Peyer's patch (tissue), 4 donors: ENCODE data around the gene YTHDF1. TPM values are rescaled to one million over a fixed set of nuclear protein-coding genes. Genes with fewer than 3 reads are reported as not detected.

Experiments used
- DNase-seq, 3 donors: peaks; one replicate each; pipeline ENCODE4 v3.0.0-alpha.2; 2017 to 2019
- H3K27ac ChIP-seq, 4 donors: fragments of 200-600 bp; sonication (generic); one replicate each; pipeline ENCODE4 v1.5.1; 2016 to 2019
- H3K27me3 ChIP-seq, 2 donors: fragments of 200-600 bp; sonication (generic); one replicate each; pipeline ENCODE4 v1.5.1; 2019
- H3K36me3 ChIP-seq, 3 donors: fragments of 200-600 bp; sonication (generic); one replicate each; pipeline ENCODE4 v1.5.1; 2016 to 2019
- H3K4me1 ChIP-seq, 4 donors: fragments of 200-600 bp; sonication (generic); one replicate each; pipeline ENCODE4 v1.5.1; 2016 to 2019
- H3K4me3 ChIP-seq, 4 donors: fragments of 200-600 bp; sonication (generic); 1 replicate in 3 of 4; 2 replicates in 1 of 4; pipeline ENCODE4 v1.5.1; 2016 to 2019; ENCODE audit warnings: mild to moderate bottlenecking in 1 of 4
- H3K9me3 ChIP-seq, 4 donors: fragments of 200-600 bp; sonication (generic); one replicate each; pipeline ENCODE4 v1.5.1; 2016 to 2019; ENCODE audit warnings: mild to moderate bottlenecking in 1 of 4
- POLR2A ChIP-seq, 2 donors: fragments of 450-650 bp; IDR thresholded peaks; one replicate each; pipeline ENCODE4 v1.5.1; 2017; ENCODE audit warnings: antibody characterized with exemption in 2 of 2, mild to moderate bottlenecking in 2 of 2, moderate library complexity in 2 of 2
- total RNA-seq, 4 donors: library from RNA; depleted of rRNA; stranded (reverse); fragments of >200 nt; gene quantifications; one replicate each; pipeline ENCODE4 v1.1.0, GENCODE V29; 2016
- TF ChIP-seq, protein P1 (sequence below), 6 experiments: fragments of 450-650 bp in 4 of 6; fragments of 200-600 bp in 2 of 6; sonication (generic) in 1 of 6; IDR thresholded peaks; one replicate each; pipeline ENCODE4 v1.5.1; 2017 to 2019; ENCODE audit warnings: antibody characterized with exemption in 6 of 6, mild to moderate bottlenecking in 3 of 6, moderate library complexity in 1 of 6

The YTHDF1 gene
- total RNA-seq, 4 donors from 2014 or later, result 25.7 to 30.5 (median 28.3) TPM

- Histone ChIP-seq H3K4me1 (peaks cover 0 to 38% (median 15%) of the 10 kb centered on the region in 4 donors), H3K9me3 (no peaks in the 10 kb centered on the region), H3K27ac (peak overlapping the region; percentile 71 to 89 (median 84)), H3K4me3 (peak overlapping the region; percentile 92 to 100 (median 98)), H3K36me3 (peaks cover 0 to 23% (median 0%) of the 10 kb centered on the region in 3 donors), H3K27me3 (no peaks in the 10 kb centered on the region)
- no peak for DNase-seq
- TF ChIP-seq, protein P1, sequence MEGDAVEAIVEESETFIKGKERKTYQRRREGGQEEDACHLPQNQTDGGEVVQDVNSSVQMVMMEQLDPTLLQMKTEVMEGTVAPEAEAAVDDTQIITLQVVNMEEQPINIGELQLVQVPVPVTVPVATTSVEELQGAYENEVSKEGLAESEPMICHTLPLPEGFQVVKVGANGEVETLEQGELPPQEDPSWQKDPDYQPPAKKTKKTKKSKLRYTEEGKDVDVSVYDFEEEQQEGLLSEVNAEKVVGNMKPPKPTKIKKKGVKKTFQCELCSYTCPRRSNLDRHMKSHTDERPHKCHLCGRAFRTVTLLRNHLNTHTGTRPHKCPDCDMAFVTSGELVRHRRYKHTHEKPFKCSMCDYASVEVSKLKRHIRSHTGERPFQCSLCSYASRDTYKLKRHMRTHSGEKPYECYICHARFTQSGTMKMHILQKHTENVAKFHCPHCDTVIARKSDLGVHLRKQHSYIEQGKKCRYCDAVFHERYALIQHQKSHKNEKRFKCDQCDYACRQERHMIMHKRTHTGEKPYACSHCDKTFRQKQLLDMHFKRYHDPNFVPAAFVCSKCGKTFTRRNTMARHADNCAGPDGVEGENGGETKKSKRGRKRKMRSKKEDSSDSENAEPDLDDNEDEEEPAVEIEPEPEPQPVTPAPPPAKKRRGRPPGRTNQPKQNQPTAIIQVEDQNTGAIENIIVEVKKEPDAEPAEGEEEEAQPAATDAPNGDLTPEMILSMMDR (IDR thresholded peaks at IDR 0.05), result no peak
- no peak for TF ChIP-seq POLR2A (IDR thresholded peaks at IDR 0.05)
Measured at GRCh38 chr20:63216849-63217471, 1.0 kb upstream of the YTHDF1 start.

DNA sequence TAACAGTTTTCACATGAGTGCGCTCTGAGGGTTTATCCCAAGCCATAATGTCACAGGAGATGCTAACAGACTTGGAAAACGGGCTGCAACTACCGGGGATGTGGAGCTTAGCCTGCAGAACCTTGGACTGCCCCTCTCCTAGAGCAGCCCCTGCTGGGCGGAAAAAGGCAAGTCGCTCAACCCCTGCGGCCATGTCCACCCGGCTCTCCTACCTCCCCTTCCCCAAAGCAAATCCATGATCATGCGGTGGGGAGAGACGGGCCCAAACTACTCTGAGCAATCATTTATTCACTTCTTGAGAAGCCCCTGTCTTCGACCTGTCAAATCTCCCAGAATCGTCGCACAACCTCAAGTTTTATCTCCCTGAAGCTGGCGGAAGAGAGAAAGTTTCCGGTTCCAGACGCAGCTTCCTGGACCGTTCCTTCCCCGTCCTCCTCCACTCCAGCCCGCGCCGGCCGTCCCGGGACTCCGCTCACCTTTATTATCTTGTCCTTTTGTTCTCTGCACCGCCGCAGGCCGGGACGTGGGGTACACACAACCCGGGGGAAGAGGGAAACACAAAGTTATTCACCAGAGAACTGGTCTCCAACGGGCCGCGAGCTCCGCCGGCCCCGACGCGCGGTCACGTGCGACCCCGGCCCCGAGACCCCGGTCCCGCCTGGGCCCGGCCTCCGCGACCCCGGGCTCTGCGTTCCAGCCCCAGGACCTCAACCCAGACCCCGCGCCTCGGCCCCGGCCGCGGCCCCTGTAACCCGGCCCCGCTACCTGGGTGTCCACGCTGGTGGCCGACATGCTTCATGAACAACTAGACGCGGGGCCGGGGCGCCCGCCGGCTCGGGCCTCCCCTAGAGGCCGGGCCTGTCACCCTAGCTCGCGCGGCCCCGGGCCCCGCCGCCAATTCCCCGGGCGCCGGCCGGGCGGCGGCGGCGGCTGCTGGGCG, 560 bp downstream of the YTHDF1 start:
- H3K27me3 ChIP-seq, result no peaks in the 10 kb centered on the region
- peaks cover 0 to 37% (median 0%) of the 10 kb centered on the region in 3 donors for H3K36me3 ChIP-seq
- no peaks in the 10 kb centered on the region for H3K9me3 ChIP-seq
- H3K4me3 ChIP-seq, result peak overlapping the region; percentile 92 to 100 (median 98)
- DNase-seq, result peak in 1 of 3 donors; percentile 56
- TF ChIP-seq POLR2A (IDR thresholded peaks at IDR 0.05), result no peak
- TF ChIP-seq, protein P1 (IDR thresholded peaks at IDR 0.05), result peak in 1 of 6 experiments; percentile 17
- H3K27ac ChIP-seq, result peak overlapping the region; percentile 81 to 89 (median 86)
- peaks cover 0 to 38% (median 15%) of the 10 kb centered on the region in 4 donors for H3K4me1 ChIP-seq

DNA sequence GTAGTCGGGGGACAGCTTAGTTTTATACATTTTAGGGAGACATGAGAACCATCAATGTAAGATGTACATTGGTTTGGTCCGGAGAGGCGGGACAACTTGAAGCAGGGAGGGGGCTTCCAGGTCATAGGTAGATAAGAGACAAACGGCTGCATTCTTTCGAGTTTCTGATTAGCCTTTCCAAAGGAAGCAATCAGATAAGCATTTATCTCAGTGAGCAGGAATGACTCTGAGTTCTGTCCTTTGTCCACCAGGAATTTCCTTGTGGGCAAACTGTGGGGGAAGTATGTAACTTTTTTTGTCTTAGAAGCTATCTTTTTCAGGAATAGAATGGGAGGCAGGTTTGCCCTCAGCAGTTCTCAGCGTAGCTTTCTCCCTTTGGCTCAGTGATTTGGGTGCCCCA, 1.4 kb downstream of the YTHDF1 start:
- Histone ChIP-seq H3K27me3 (no peaks in the 10 kb centered on the region), H3K36me3 (peaks cover 0 to 42% (median 0%) of the 10 kb centered on the region in 3 donors), H3K27ac (no peak overlapping the region), H3K4me1 (peaks cover 0 to 38% (median 15%) of the 10 kb centered on the region in 4 donors), H3K4me3 (peak overlapping the region in 2 of 4 donors; percentile 92 to 100), H3K9me3 (no peaks in the 10 kb centered on the region)
- TF ChIP-seq, protein P1 (IDR thresholded peaks at IDR 0.05), result no peak
- no peak for TF ChIP-seq POLR2A (IDR thresholded peaks at IDR 0.05)
- no peak for DNase-seq

GRCh38 chr20:63212792-63213191, 3.1 kb downstream of the YTHDF1 start:
- Histone ChIP-seq H3K4me1 (peaks cover 0 to 38% (median 15%) of the 10 kb centered on the region in 4 donors), H3K27me3 (no peaks in the 10 kb centered on the region), H3K27ac (no peak overlapping the region), H3K36me3 (peaks cover 0 to 56% (median 0%) of the 10 kb centered on the region in 3 donors), H3K9me3 (no peaks in the 10 kb centered on the region), H3K4me3 (no peak overlapping the region)
- TF ChIP-seq, protein P1 (IDR thresholded peaks at IDR 0.05), result no peak
- TF ChIP-seq POLR2A (IDR thresholded peaks at IDR 0.05), result no peak
- no peak for DNase-seq

- DNase-seq, result no peak
- H3K27me3 ChIP-seq, result no peaks in the 10 kb centered on the region
- H3K9me3 ChIP-seq, result no peaks in the 10 kb centered on the region
- H3K4me3 ChIP-seq, result no peak overlapping the region
- TF ChIP-seq POLR2A (IDR thresholded peaks at IDR 0.05), result no peak
- TF ChIP-seq, protein P1 (IDR thresholded peaks at IDR 0.05), result no peak
- H3K27ac ChIP-seq, result no peak overlapping the region
- peaks cover 0 to 38% (median 15%) of the 10 kb centered on the region in 4 donors for H3K4me1 ChIP-seq
- H3K36me3 ChIP-seq, result peaks cover 0 to 61% (median 0%) of the 10 kb centered on the region in 3 donors
Measured at GRCh38 chr20:63212393-63212730, 3.6 kb downstream of the YTHDF1 start.
